Fibroblast of pulmonary artery (primary cell): ENCODE measurements around the gene PRKACB.
"Not testable (repeated sequence)": the region's sequence is repeated elsewhere in the genome, so short reads cannot be mapped to it uniquely, and the experiment has no call there.

Experiments used
- DNase-seq: peaks from one replicate; pipeline ENCODE4 v3.0.0-alpha.2; 2010; ENCODE audit warnings: low read depth
- H3K4me3 ChIP-seq: replicated peaks from 2 replicates; pipeline ENCODE4 v1.5.1; 2011; ENCODE audit warnings: low read depth, mild to moderate bottlenecking, control low read depth, low read length, moderate library complexity
- TF ChIP-seq, protein P1 (sequence below): IDR thresholded peaks from 2 replicates; pipeline ENCODE4 v1.5.1; 2011; ENCODE audit warnings: mild to moderate bottlenecking, control low read depth, low read length, inconsistent platforms; ENCODE audit errors: missing control alignments

Gene PRKACB

DNA sequence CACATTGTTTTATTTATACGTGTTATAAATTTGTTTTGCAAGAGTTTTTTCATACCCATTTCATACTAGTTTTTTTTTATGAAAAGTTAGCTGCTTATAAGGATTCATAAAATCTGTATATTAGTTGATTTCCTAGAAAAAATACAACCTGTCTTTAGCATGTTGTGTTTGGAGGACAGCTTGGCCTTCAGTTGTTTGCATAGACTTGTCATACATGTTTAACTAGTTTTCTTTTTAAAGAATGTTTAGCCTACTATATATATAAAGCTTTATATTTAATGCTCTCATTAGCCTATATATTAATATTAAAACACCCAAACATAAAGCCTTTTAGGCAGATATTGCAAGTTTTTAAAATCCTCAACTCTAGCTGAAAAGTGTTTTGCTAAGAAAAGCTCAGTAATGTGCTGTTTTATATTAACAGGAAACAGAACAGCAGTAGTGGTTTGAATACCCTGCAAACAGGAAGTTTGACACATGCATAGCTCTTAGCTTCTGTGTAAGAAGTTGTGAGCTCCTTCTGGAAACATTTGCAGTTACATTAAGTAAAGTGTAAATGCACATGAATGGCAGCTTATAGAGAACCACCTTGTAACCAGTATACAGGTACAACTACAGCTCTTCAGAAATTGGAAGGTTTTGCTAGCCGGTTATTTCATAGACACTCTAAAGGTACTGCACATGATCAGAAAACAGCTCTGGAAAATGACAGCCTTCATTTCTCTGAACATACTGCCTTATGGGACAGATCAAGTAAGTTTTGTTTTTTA lies at the start of gene PRKACB:
TSS of gene PRKACB (plus strand) at position 476 of the 770 bp plus-strand sequence. CDS start at position 567, 91 bp downstream.
- TF ChIP-seq, protein P1, sequence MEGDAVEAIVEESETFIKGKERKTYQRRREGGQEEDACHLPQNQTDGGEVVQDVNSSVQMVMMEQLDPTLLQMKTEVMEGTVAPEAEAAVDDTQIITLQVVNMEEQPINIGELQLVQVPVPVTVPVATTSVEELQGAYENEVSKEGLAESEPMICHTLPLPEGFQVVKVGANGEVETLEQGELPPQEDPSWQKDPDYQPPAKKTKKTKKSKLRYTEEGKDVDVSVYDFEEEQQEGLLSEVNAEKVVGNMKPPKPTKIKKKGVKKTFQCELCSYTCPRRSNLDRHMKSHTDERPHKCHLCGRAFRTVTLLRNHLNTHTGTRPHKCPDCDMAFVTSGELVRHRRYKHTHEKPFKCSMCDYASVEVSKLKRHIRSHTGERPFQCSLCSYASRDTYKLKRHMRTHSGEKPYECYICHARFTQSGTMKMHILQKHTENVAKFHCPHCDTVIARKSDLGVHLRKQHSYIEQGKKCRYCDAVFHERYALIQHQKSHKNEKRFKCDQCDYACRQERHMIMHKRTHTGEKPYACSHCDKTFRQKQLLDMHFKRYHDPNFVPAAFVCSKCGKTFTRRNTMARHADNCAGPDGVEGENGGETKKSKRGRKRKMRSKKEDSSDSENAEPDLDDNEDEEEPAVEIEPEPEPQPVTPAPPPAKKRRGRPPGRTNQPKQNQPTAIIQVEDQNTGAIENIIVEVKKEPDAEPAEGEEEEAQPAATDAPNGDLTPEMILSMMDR = no peak
- peak; percentile 57 for DNase-seq
- H3K4me3 ChIP-seq = no peak within 1 kb of the TSS

DNA sequence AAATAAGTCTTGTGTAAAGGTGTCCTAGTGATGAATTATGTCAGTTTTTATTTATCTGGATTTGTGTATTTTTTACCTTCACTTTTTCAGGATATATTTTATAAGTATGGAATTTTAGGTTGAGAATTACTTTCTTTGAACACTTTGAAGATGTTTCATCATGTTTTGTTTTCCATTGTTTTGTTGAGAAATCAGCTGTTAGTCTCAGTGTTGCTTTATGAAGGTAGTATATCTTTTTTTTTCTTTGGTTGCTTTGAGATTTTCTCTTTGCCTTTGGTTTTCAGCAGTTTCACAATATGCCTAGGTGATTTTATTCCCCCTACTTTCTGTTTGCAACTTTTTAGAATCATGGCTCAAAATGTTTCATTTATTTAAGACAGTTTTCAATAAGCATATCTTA lies 48.8 kb upstream of the PRKACB start:
- H3K4me3 ChIP-seq = no peak overlapping the region
- TF ChIP-seq, protein P1 = no peak
- DNase-seq = no peak

DNA sequence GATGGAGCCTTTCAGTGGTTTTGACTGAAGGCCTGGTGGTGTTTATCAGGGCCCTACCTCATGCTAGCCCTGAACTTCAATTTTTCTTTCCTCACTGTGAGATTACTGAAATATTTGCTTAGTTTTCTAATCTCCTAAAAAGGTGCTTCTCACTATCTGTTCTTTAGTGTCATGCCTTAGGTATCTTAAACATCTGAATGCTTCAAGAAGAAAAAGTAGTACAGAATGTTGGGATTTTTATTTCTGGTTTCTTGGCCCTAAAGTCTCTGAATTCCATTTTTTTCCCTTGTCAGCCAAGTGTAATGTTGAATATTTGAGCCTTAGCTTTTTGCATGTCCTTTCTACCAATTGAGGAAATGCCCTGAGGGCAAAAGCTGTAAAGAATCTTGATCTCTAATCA lies 47.9 kb upstream of the PRKACB start:
- TF ChIP-seq, protein P1 = no peak
- DNase-seq = no peak
- no peak overlapping the region for H3K4me3 ChIP-seq

DNA sequence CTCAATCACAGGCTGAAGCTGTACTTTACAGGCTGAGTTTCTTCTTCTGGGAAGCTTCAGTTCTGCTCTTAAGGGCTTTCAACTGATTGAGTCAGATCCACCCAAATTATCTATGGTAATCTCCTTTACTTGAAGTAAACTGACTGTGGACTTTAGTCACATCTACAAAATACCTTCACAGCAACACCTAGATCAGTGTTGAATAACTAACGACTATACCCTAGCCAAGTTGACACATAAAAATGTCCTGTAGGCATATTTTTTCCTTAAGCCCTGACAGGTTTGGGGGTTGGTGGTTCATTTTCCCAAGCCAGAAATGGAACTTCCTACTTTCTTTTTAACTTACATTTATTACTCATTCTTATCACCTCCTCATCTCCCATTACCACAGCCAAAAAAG lies 42.9 kb upstream of the PRKACB start:
- TF ChIP-seq, protein P1 = no peak
- DNase-seq = no peak
- no peak overlapping the region for H3K4me3 ChIP-seq

DNA sequence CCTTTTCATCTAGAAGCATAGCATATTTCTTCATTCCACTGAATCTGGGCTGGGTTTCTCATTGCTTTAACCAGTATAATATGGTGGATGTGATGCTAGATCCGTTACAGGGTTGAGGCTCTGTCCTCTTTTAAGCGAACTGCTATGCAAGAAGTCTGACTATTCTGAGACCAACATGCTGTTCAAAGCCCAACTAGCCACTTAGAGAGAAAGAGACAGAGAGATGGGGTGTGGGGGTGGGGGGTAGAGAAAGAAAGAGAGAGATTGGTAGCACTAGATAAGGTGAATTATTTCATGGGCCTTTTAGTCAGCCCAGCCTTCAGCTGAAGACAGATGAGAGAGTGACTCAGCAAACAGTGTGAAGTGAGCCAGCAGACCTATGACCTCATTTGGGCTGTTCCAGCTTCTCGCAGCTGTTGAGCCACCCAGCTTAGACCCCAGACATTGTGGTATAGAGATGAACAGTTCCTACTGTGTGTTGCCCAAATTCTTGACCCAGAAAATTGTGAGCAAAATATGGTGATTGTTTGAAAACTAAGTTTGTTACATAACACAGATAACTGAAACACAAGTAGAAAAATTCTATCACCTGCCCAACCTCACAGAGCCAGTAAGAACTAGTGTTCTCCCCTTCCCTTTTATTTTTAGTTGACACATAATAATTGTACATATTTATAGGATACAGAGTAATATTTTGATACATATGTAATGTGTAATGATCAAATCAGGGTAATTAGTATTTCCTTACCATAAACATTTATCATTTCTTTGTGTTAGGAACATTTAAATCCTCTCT lies 40.7 kb upstream of the PRKACB start:
- TF ChIP-seq, protein P1 = no peak
- peak; percentile 86 for DNase-seq
- no peak overlapping the region for H3K4me3 ChIP-seq

DNA sequence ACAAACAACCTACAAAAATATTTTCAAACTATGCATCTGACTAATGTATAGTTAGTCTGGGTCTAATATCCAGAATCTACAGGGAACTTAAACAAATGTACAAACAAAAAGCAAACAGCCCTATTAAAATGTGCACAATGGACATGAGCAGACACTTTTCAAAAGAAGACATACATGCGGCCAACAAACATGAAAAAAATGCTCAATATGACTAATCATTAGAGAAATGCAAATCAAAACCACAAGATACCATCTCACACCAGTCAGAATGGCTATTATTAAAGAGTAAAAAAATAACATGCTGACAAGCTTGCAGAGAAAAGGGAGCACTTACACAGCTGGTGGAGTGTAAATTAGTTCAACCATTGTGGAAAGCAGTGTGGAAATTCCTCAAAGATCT lies 36.5 kb upstream of the PRKACB start:
- H3K4me3 ChIP-seq = not testable (repeated sequence)
- peak; percentile 65 for DNase-seq

DNA sequence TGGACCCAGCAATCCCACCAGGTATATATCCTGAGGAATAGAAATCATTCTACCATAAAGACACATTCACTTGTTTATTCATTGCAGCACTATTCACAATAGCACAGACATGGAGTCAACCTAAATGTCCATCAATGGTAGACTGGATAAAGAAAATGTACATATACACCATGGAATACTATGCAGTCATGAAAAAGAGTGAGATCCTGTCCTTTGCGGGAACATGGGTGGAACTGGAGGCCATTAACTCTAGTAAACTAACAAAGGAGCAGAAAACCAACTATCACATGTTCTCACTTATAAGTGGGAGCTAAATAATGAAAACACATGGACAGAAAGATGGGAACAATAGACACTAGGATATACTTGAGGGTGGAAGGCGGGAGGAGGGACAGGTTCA lies 36.1 kb upstream of the PRKACB start:
- H3K4me3 ChIP-seq = no peak overlapping the region
- TF ChIP-seq, protein P1 = no peak
- DNase-seq = no peak
